ENCODE results near the gene PLEKHA7. TPM values are rescaled to one million over a fixed set of nuclear protein-coding genes. Genes with fewer than 3 reads are reported as not detected.

PLEKHA7 gene
- total and polyA plus RNA-seq, 2 of the 8 experiments (the other 6 are each of a cell fraction or from before 2014, with no cell fraction given) = 11.4 to 25.6 TPM

DNA sequence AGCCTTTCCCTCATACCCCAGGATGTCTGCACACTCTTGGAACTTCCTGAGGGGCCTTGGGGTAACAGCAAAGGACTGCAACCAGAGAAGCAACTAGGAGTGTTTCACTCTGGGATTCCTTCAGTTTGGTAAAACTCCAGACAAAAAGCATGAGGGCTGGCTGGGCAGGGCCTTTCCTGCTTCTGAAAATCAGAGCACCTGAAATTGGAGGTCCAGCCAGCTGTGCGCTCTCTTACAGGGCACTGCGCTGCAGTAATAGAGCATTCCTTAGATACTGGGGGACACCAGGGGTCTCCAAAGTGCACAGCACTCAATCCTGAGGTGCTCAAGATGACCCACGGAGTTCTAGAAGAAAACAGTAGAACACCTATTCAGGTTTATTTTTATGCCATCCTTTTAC, 49.7 kb downstream of the PLEKHA7 start:
- FAIRE-seq = no peak
- Histone ChIP-seq H3K23ac (ENCODE audit: insufficient read length) (no peak overlapping the region), H3K18ac (ENCODE audit: extremely low read depth, low read length) (no peak overlapping the region), H3K4me1 (replicated peaks in 1 of 4; ENCODE audit: control insufficient read depth in 3 of 4, insufficient read depth in 4 of 4, low read length in 3 of 4) (peaks cover under 1 to 13% (median 9%) of the 10 kb centered on the region in 4 experiments), H3K79me1 (ENCODE audit: low read depth, low read length) (peaks cover 3% of the 10 kb centered on the region), H4K5ac (ENCODE audit: insufficient read length, low read depth, low read length) (no peak overlapping the region), H3K79me2 (ENCODE audit: control insufficient read depth in 1 of 2, insufficient read depth in 2 of 2, low read length in 2 of 2) (peaks cover 0 to 12% of the 10 kb centered on the region in 2 experiments; a peak in 1 of 4 replicates), H2BK120ac (replicated peaks; ENCODE audit: low read depth, low read length) (no peak overlapping the region), H3K4me2 (ENCODE audit: insufficient read depth in 1 of 2, low read depth in 2 of 2, low read length in 2 of 2) (no peak overlapping the region), H2BK12ac (ENCODE audit: low read depth, low read length) (no peak overlapping the region), H3K14ac (ENCODE audit: insufficient read length) (no peak overlapping the region), H2AK5ac (ENCODE audit: low read depth, low read length) (no peak overlapping the region), H3K4ac (replicated peaks; ENCODE audit: insufficient read length, low read depth, low read length) (no peak overlapping the region), H4K8ac (ENCODE audit: extremely low read depth, insufficient read depth, low read length) (no peak overlapping the region), H2BK15ac (ENCODE audit: low read length) (no peak overlapping the region), H3K9me3 (ENCODE audit: insufficient read depth in 2 of 2, low read depth in 1 of 2, low read length in 1 of 2) (no peaks in the 10 kb centered on the region), H3K23me2 (ENCODE audit: low read depth, low read length) (no peaks in the 10 kb centered on the region), H4K91ac (replicated peaks; ENCODE audit: insufficient read length, low read length) (no peak overlapping the region), H2BK5ac (ENCODE audit: low read depth, low read length) (no peak overlapping the region), H3K56ac (replicated peaks; ENCODE audit: insufficient read length, low read depth, low read length) (no peak overlapping the region), H4K20me1 (replicated peaks in 1 of 2; ENCODE audit: control insufficient read depth in 1 of 2, insufficient read depth in 2 of 2, low read length in 2 of 2) (peaks cover 0 to 4% of the 10 kb centered on the region in 2 experiments), H3K27ac (ENCODE audit: low read depth, low read length) (no peak overlapping the region), H3K9ac (replicated peaks in 1 of 4; ENCODE audit: extremely low read depth in 1 of 4, low read depth in 3 of 4, low read length in 3 of 4) (no peak overlapping the region), H2AFZ (ENCODE audit: low read length) (no peak overlapping the region), H3K27me3 (replicated peaks in 1 of 4; ENCODE audit: control insufficient read depth in 3 of 4, extremely low read depth in 1 of 4, insufficient read depth in 3 of 4, low read length in 3 of 4) (no peaks in the 10 kb centered on the region), H2BK20ac (ENCODE audit: low read length) (no peak overlapping the region), H3K36me3 (ENCODE audit: control insufficient read depth in 2 of 4, insufficient read depth in 4 of 4, low read length in 3 of 4) (no peaks in the 10 kb centered on the region; a peak in 1 of 8 replicates), H3K4me3 (ENCODE audit: extremely low read depth in 1 of 4, insufficient read depth in 2 of 4, low read depth in 3 of 4, low read length in 4 of 4) (no peak overlapping the region)
- ChIA-PET CTCF (ENCODE audit: partially characterized antibody) (interaction anchor here (1.3 to 2.0 kb wide), 2 partner anchors 10 to 25 kb away, joined by 3 to 7 read pairs; no protein-coding TSS in a partner anchor), POLR2A (ENCODE audit: partially characterized antibody) (interaction anchor here (1.0 kb wide), 1 partner anchor 22 kb away, joined by 3 read pairs; no protein-coding TSS in a partner anchor)
- 97% methylated on average over 3 of the region's 3 CpGs; no CpG with 5 or more reads in 1 of the 2 experiments for WGBS, 2 experiments (ENCODE audit: extremely low coverage in 1 of 2, insufficient coverage in 1 of 2, insufficient read length in 1 of 2, insufficient replicate concordance in 2 of 2, low coverage in 1 of 2, low lambda C conversion rate in 2 of 2, missing lambda C conversion rate in 1 of 2)
- DNase-seq (ENCODE audit: low read depth in 1 of 2, low spot score in 2 of 2) = no peak
- no peak for TF ChIP-seq SIN3A (conservative IDR thresholded peaks at IDR 0.05 in 1 of 2, IDR thresholded peaks at IDR 0.05 in 1 of 2; ENCODE audit: low read depth in 1 of 2, low read length in 2 of 2)
- TF ChIP-seq RAD21 (IDR thresholded peaks at IDR 0.05 in 1 of 2, conservative IDR thresholded peaks at IDR 0.05 in 1 of 2; ENCODE audit: low read depth in 2 of 2, low read length in 2 of 2) = no peak
- TF ChIP-seq, protein P1, sequence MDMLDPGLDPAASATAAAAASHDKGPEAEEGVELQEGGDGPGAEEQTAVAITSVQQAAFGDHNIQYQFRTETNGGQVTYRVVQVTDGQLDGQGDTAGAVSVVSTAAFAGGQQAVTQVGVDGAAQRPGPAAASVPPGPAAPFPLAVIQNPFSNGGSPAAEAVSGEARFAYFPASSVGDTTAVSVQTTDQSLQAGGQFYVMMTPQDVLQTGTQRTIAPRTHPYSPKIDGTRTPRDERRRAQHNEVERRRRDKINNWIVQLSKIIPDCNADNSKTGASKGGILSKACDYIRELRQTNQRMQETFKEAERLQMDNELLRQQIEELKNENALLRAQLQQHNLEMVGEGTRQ (IDR thresholded peaks at IDR 0.05; ENCODE audit: low read length) = no peak
- TF ChIP-seq, protein P2, sequence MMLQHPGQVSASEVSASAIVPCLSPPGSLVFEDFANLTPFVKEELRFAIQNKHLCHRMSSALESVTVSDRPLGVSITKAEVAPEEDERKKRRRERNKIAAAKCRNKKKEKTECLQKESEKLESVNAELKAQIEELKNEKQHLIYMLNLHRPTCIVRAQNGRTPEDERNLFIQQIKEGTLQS (IDR thresholded peaks at IDR 0.05; ENCODE audit: insufficient read depth, low read depth, low read length) = no peak
- no peak for TF ChIP-seq HDAC6 (IDR thresholded peaks at IDR 0.05; ENCODE audit: low read depth, low read length)
- no peak for TF ChIP-seq CBX8 (IDR thresholded peaks at IDR 0.05; ENCODE audit: borderline replicate concordance, low read depth, low read length)
- TF ChIP-seq BRCA1 (IDR thresholded peaks at IDR 0.05; ENCODE audit: low read depth, low read length) = no peak
- TF ChIP-seq RFX5 (IDR thresholded peaks at IDR 0.05; ENCODE audit: borderline replicate concordance, low read depth, low read length) = no peak
- no peak for TF ChIP-seq EZH2 (IDR thresholded peaks at IDR 0.05; ENCODE audit: low read depth, low read length, severe bottlenecking)
- no peak for TF ChIP-seq SUZ12 (IDR thresholded peaks at IDR 0.05; ENCODE audit: low read length)
- TF ChIP-seq TAF1 (IDR thresholded peaks at IDR 0.05; ENCODE audit: low read depth, low read length) = no peak
- no peak for TF ChIP-seq TBP (IDR thresholded peaks at IDR 0.05; ENCODE audit: low read depth, low read length)
